NT2/D1 (cell line): ENCODE measurements around the gene AQP2.

Source experiments
- DNase-seq: peaks from one replicate; pipeline ENCODE4 v3.0.0-alpha.2; 2011; ENCODE audit warnings: low read depth, low spot score
- H3K27me3 ChIP-seq: 2 replicates; pipeline ENCODE4 v1.6.0; 2011; ENCODE audit warnings: mild to moderate bottlenecking; ENCODE audit not compliant: insufficient read length, insufficient read depth
- H3K36me3 ChIP-seq: 2 replicates; pipeline ENCODE4 v1.6.1; 2011; ENCODE audit warnings: mild to moderate bottlenecking, low read length, mixed read lengths; ENCODE audit not compliant: insufficient read depth, insufficient read length
- H3K4me1 ChIP-seq: 2 replicates; pipeline ENCODE4 v1.5.1; 2011; ENCODE audit not compliant: insufficient read depth, insufficient read length
- H3K4me3 ChIP-seq: 2 replicates; pipeline ENCODE4 v1.5.1; 2011; ENCODE audit warnings: low read depth; ENCODE audit not compliant: insufficient read length
- H3K9ac ChIP-seq: 2 replicates; pipeline ENCODE4 v1.6.0; 2011; ENCODE audit warnings: low read depth; ENCODE audit not compliant: insufficient read length
- H3K9me3 ChIP-seq: 2 replicates; pipeline ENCODE4 v1.5.1; 2011; ENCODE audit warnings: mild to moderate bottlenecking, low read length; ENCODE audit not compliant: insufficient read depth
- SUZ12 ChIP-seq: IDR thresholded peaks from 2 replicates; pipeline ENCODE4 v1.6.1; 2011; ENCODE audit not compliant: insufficient read length, insufficient read depth; ENCODE audit errors: extremely low read depth
- YY1 ChIP-seq: IDR thresholded peaks from 2 replicates; pipeline ENCODE4 v1.6.1; 2011; ENCODE audit not compliant: insufficient read length, insufficient read depth
- ZNF274 ChIP-seq: IDR thresholded peaks from 2 replicates; pipeline ENCODE4 v1.6.1; 2011; ENCODE audit warnings: mild to moderate bottlenecking, low read depth, low read length

AQP2 gene

DNA sequence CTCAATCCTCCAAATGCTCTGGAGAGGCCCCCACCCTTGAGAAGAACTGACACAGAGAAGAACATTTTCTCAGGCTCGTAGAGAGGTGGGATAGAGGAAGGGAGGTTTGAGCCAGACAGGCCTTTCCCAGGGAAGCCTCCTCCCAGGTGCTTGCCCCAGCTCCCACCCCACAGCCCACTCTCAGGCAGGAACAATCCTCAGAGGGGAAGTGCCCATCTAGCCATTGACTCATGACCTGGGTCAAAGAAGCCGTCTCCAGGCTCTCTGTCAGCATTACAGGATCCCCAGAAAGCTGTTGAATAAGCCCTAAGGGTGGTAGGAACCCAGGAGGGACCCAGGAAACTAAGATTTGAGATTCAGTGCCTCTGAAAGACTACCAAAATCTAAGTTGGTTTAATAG, 26.0 kb downstream of the AQP2 start:
- Histone ChIP-seq H3K9me3 (no peaks in the 10 kb centered on the region), H3K4me3 (no peak overlapping the region), H3K9ac (no peak overlapping the region), H3K4me1 (peaks cover 20% of the 10 kb centered on the region), H3K36me3 (no peaks in the 10 kb centered on the region), H3K27me3 (no peaks in the 10 kb centered on the region)
- no peak for DNase-seq
- TF ChIP-seq SUZ12 (no peak), ZNF274 (no peak), YY1 (no peak)

DNA sequence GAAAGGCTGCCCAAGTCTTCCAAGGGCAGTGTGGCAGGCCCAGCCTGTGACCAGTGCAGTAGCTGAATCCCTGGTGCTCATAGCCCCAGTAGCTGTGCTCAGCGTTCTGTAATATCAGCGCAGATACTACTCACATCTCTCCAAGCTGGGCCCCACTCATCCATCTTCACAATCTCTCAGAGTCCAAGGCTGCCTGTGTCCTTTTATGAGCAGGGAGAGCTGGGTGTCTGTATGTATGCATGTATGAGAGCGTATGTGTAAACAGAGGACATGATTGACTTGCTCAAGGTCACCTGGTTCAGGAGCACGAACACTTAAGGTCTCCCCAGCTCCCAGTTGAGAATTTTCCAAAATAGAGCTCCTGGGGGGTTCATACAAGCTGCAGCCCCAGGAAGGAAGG, 27.6 kb downstream of the AQP2 start:
- H3K4me3 ChIP-seq, result no peak overlapping the region
- TF ChIP-seq YY1 (no peak), ZNF274 (no peak), SUZ12 (no peak)
- DNase-seq, result no peak
- no peak overlapping the region for H3K9ac ChIP-seq
- no peaks in the 10 kb centered on the region for H3K9me3 ChIP-seq
- H3K4me1 ChIP-seq, result peaks cover 17% of the 10 kb centered on the region
- no peaks in the 10 kb centered on the region for H3K36me3 ChIP-seq
- H3K27me3 ChIP-seq, result no peaks in the 10 kb centered on the region

DNA sequence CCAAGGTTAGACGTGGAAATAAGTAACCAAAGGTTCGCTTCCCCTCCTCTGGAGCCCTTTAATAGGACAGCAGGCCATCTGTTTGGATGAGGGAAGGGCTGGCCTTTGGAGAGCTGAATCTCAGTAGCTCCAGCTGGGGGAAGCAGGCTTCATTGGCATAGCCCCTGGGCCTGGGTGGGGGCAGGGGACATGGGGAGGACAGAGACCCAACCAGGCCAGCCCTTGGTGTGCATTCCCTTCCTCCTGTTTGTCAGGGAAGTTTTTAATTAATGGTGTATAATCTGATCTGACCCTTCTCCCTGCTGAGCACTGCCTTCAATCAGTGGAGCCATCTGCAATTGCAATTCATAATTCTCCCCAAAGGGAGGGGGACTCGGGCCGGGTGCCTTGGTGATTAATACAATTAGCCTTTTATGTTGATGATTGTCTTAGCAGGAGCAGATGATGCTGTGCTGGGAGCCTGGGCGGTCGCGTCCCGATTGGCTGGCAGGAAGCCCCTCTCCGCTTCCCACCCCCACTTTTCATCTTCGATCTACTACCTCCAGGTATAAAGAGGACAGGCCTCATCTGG, 28.6 kb downstream of the AQP2 start:
- no peaks in the 10 kb centered on the region for H3K36me3 ChIP-seq
- peaks cover 23% of the 10 kb centered on the region for H3K4me1 ChIP-seq
- TF ChIP-seq YY1 (no peak), SUZ12 (no peak), ZNF274 (no peak)
- DNase-seq, result no peak
- no peaks in the 10 kb centered on the region for H3K27me3 ChIP-seq
- H3K9me3 ChIP-seq, result no peaks in the 10 kb centered on the region
- H3K4me3 ChIP-seq, result no peak overlapping the region
- no peak overlapping the region for H3K9ac ChIP-seq

DNA sequence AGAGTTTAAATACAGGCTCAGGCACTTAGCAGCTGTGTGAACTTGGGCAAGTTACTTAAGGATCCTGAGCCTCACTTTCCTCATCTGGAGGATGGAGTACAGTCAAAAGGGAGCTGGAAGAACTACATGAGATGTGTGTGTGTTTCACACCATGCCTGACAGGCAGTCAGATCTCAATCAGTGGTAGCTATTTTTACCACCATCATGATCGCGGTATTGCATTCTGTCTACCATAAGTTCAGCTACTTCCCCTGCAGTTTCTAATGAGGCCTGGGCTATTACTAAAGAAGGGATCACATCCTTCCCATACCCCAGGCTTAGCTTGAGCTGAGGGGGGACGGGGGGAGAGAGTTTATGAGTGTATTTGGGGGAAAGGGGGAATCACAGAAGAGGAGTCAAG, 29.3 kb downstream of the AQP2 start:
- Histone ChIP-seq H3K9ac (no peak overlapping the region), H3K4me3 (no peak overlapping the region), H3K36me3 (no peaks in the 10 kb centered on the region), H3K9me3 (no peaks in the 10 kb centered on the region), H3K4me1 (peaks cover 24% of the 10 kb centered on the region), H3K27me3 (no peaks in the 10 kb centered on the region)
- TF ChIP-seq YY1 (no peak), SUZ12 (no peak), ZNF274 (no peak)
- DNase-seq, result no peak

DNA sequence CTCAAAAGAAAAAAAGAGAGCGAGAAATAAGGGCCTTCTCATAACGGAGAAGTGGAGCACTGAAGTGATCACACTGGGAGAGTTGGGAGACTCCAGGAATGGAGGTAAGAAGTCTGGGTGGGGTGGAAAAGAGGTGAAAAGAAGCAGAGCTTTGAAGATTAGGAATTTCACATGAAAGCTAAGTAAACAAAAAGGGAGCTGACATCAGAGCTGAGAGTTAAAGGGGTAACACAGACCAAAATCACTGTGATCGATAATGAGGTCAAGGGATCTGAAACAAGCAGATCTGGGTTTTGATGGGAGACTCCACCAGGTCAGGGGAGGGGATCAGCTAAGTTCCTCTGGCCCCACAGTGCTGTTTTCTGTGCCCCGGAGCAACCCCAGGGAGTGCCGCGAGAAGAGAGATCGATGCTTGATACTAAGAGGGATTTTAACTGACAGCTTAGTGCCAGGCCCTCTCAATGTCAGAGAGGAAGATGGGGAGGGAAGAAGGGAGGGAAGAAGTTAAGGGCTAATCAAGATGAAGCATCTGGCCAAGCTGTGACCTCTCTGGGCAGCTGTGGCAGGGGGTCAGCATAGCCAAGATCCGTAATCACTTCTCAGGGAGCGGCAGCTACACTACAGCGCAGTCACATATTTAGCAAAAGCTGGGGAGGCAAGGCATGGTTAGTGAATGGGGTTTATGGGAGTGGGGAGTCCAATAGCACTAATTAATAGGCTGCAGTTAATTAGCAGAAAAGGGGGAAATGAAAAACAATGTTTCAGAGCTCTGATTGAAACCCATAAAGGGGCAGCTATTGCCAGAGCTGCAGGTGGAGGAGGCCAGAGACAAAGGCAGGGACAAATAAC, 30.2 kb downstream of the AQP2 start:
- DNase-seq, result no peak
- TF ChIP-seq SUZ12, result no peak
- no peak for TF ChIP-seq ZNF274
- TF ChIP-seq YY1, result no peak

DNA sequence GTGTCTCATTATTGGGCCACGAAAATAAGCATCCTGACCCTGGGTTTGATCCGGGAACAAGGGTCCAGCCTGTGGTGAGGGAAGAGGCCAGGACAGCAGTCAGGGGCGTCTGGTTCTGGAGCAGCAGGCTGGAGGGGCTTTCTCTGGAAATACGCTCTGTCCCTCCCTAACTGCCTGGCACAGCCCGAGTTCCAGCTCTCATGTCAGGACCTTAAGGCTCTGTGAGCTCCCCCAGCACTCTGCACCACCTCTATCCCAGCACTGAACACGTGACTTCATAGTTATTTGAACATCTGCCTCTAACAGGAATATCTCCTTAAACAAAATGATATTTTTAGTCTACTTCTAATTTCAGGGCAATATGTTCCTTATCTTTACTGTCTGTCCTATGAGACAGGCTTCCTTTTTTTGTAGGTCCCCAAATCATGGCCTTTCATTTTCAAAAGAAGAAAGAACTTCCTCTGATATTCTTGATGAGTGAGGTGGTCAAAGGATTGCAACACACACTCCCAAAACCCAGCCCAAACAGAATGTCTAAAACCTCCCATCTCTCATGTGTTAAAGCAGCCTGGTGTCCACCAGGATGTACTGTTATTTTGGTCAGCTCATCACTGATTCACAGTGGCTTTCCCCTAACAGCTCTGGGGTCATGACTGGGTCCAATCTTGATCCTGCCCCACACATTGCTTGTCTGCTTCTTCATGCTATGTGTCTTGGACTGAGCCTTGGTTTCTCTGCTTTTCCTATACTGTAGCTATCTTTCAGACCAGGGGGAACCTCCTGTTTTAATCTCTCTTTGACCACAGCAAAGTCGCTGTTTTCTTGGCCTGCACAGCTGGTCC, 31.9 kb downstream of the AQP2 start:
- Histone ChIP-seq H3K9me3 (no peaks in the 10 kb centered on the region), H3K4me3 (no peak overlapping the region), H3K9ac (no peak overlapping the region), H3K27me3 (no peaks in the 10 kb centered on the region), H3K4me1 (peaks cover 23% of the 10 kb centered on the region), H3K36me3 (peaks cover 13% of the 10 kb centered on the region)
- TF ChIP-seq SUZ12 (no peak), YY1 (no peak), ZNF274 (no peak)
- no peak for DNase-seq

More for the DNA sequence above, 30.2 kb downstream of the AQP2 start:
- Histone ChIP-seq H3K9ac (no peak overlapping the region), H3K27me3 (no peaks in the 10 kb centered on the region), H3K4me3 (no peak overlapping the region), H3K36me3 (peaks cover 2% of the 10 kb centered on the region), H3K9me3 (no peaks in the 10 kb centered on the region), H3K4me1 (peaks cover 23% of the 10 kb centered on the region)

DNA sequence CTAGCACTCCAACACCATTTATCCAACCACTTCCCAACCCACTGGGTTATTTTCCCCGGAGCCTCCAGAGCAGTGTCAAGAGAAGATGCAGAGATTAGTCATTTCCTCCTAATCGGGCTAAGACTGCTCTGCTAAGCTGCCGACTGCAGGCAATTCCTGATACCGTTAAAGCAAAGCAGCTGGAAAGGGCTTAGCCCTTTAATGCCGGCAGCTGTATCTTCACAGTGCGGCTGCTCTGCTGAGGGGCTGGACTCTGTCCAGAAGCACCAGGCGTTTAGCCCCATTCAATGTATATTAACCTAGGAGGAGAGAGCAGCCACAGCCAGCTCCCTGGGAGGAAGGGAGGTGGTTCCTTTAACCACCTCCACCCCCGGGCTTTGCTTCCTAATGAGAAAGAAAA, 33.4 kb downstream of the AQP2 start:
- no peak for TF ChIP-seq ZNF274
- TF ChIP-seq YY1, result no peak
- TF ChIP-seq SUZ12, result no peak
- Histone ChIP-seq H3K4me1 (peaks cover 23% of the 10 kb centered on the region), H3K27me3 (no peaks in the 10 kb centered on the region), H3K9ac (no peak overlapping the region), H3K9me3 (no peaks in the 10 kb centered on the region), H3K4me3 (no peak overlapping the region), H3K36me3 (peaks cover 27% of the 10 kb centered on the region)
- no peak for DNase-seq
